Measurements from ENCODE around the gene INVS.

- TF ChIP-seq CTCF (IDR thresholded peaks at IDR 0.05) (no peak), POLR2A (IDR thresholded peaks at IDR 0.05) (no peak)
Measured at GRCh38 chr9:100286257-100286656, 187.2 kb downstream of the INVS start.
